Stimulated activated CD8-positive, alpha-beta memory T cell treated with anti-CD3 and anti-CD28 coated beads, Interleukin-7, amount 100 ng/mL, for 24 hours (primary cell): ENCODE results near the gene UGDH.
"Not testable (repeated sequence)": the region's sequence is repeated elsewhere in the genome, so short reads cannot be mapped to it uniquely, and the experiment has no call there.

Source experiments
- DNase-seq: peaks from one replicate; pipeline ENCODE4 v3.0.0-alpha.2; 2020; ENCODE audit warnings: low read depth

UGDH gene

GRCh38 chr4:39528061-39528465 is 824 bp upstream of the UGDH start:
- no peak for DNase-seq

GRCh38 chr4:39526765-39527295 is 409 bp downstream of the UGDH start:
- peak; percentile 0 for DNase-seq

GRCh38 chr4:39525822-39526690 is 1.2 kb downstream of the UGDH start:
- DNase-seq: no peak

DNA sequence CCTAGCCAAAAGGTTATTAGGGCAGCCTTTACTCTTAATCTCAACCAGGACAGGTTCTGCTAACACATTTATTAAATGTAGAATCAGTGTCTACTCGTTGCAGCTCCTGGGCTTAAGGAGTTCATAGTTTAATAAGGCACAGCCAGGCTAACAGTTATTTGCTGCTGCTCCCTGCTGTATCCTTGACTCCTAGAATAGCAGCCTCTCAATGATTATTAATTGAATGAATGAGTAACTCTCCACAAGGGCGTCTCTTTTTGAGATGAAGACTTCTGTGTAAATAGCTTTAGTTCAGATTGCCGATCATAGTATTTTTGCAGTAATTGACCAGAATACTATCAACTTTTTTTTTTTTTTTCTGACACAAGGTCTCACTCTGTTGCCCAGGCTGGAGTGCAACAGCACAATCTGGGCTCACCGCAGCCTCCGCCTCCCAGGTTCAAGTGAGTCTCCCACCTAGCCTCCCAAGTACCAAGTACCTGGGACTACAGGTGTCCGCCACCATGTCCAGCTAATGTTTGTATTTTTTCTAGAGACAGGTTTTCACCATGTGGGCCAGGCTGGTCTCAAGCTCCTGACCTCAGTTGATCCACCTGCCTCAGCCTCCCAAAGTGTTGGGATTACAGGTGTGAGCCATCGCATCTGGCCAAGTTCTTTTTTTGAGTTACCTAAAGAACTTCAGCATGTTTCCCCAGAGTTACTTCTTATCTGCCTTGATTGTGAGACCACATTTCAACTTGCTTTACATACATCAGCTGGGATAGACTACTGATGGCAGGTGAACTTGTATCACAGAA is 2.9 kb downstream of the UGDH start:
- DNase-seq: no peak

DNA sequence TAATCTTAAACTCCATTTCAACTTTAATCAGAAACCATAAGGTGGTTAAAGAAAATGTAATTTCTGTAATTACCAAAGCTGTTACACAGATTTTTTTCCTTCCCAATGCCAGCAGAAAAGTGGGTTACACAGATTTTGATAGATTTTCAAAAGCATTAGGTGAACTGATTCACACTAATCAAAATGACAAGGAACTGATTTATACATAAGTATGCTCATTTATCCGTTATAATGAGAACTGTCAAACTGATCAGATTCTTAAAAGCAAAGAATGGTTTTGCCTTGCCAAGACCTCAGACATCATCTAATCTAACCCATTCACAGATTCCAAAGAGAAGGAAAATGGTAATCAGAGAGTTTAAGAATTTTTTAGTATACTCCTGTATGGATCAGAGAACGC is 5.2 kb downstream of the UGDH start:
- DNase-seq: no peak

DNA sequence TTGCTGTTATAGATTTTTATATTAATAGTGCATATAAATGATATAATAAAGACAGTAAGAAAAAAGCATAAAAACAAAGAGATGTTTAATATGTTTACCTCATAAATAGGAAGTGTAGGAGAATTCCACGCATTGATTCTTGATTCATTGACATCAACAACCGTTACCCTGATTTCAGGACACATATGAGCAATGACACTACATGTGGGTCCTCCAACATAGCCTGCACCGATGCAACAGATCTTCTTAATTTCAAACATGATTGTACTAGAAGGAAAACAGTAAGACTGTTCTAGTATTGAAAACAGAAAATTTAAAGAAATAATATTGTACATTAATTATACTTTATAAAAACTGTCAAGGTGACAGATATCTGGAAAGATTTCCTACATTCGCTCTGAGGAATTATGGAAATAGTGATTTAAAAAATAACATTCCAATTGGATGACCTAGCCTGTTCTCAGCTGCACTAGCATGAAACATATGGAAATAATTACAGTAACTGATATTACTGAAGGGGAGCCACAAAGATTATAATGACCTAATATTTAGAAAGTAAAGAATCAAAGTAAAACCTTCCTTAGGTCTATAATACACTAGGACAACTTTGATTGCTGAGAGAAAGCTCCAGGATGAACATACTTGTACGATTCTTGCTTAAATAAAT is 5.9 kb downstream of the UGDH start:
- DNase-seq: no peak

GRCh38 chr4:39518484-39518883 is 8.8 kb downstream of the UGDH start:
- DNase-seq: no peak

- DNase-seq: no peak
Measured at GRCh38 chr4:39516407-39516966, 10.8 kb downstream of the UGDH start.

- DNase-seq: not testable (repeated sequence)
Measured at GRCh38 chr4:39515669-39516401, 11.4 kb downstream of the UGDH start.

DNA sequence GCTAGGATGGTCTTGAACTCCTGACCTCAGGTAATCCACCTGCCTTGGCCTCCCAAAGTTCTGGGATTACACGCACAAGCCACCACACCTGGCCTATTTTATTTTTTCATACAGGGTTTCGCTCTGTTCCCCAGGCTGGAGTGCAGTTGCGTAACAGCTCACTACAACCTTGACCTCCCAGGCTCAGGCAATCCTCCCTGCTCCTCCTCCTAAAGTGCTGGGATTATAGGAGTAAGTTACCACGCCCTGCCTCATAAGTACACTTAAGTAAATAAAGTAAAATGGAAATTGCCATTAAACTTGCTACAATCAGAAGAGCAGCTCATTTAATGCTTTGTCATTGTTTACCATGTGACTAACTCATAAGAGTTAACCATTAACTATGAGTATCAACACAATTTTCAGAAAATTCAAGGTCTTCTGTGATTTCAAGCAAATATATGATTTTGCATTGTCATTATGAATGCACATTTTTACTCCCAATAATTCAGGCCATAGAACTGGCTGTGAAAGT is 12.3 kb downstream of the UGDH start:
- no peak for DNase-seq

DNA sequence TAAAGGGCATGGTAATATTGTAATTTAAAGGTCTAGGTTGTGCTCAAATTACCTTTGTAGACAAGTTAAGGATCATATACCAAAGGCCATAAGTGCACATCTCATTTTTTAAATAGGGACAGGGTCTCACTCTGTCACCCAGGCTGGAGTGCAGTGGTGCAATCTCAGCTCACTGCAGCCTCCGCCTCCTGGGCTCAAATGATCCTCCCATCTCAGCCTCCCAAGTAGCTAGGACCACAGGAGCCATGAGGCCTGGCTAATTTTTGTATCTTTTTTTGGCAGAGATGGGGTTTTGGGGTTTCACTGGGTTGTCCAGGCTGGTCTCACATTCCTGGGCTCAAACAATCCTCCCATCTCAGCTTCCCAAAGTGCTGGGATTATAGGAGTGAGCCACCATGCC is 13.0 kb downstream of the UGDH start:
- not testable (repeated sequence) for DNase-seq

GRCh38 chr4:39510348-39510929 is 16.8 kb downstream of the UGDH start:
- DNase-seq: no peak

- no peak for DNase-seq
Measured at GRCh38 chr4:39505581-39505980, 21.7 kb downstream of the UGDH start.

- no peak for DNase-seq
Measured at GRCh38 chr4:39504538-39504937, 22.7 kb downstream of the UGDH start.

GRCh38 chr4:39502664-39503035 is 24.6 kb downstream of the UGDH start:
- not testable (repeated sequence) for DNase-seq

- no peak for DNase-seq
Measured at GRCh38 chr4:39502019-39502663, 25.1 kb downstream of the UGDH start.

DNA sequence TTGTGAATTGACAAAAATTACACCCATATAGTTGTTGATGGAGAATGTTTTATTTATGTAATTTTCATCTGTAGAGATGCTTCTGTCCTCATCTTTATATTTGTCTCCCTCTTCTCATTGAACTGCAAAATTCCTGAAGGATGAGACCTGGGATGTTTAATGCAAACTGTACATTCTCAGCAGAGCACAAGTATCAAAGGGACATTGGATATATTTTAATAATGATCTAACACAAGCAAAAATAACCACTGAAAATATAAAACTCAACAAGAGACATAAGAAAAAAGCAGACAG is 28.6 kb downstream of the UGDH start:
- DNase-seq: no peak

- no peak for DNase-seq
Measured at GRCh38 chr4:39497909-39498726, 29.1 kb downstream of the UGDH start.

GRCh38 chr4:39495446-39496213 is 31.6 kb downstream of the UGDH start:
- no peak for DNase-seq
